ENCODE results near the gene FOXI1.
"Not testable (repeated sequence)": the region's sequence is repeated elsewhere in the genome, so short reads cannot be mapped to it uniquely, and the experiment has no call there.

The FOXI1 gene

GRCh38 chr5:170126061-170126460, 20.4 kb downstream of the FOXI1 start:
- DNase-seq (ENCODE audit: low read depth, low spot score): no peak

GRCh38 chr5:170126626-170127025, 20.9 kb downstream of the FOXI1 start:
- no peak for DNase-seq (ENCODE audit: low read depth, low spot score)

- DNase-seq (ENCODE audit: low read depth, low spot score): no peak
These were observed 25.5 kb downstream of the FOXI1 start for GRCh38 chr5:170131235-170131634.

GRCh38 chr5:170132269-170132975, 26.7 kb downstream of the FOXI1 start:
- DNase-seq (ENCODE audit: low read depth, low spot score): no peak

GRCh38 chr5:170132976-170133448, 27.3 kb downstream of the FOXI1 start:
- DNase-seq (ENCODE audit: low read depth, low spot score): no peak

GRCh38 chr5:170135796-170136490, 30.2 kb downstream of the FOXI1 start:
- DNase-seq (ENCODE audit: low read depth, low spot score): no peak

GRCh38 chr5:170136506-170136905, 30.8 kb downstream of the FOXI1 start:
- DNase-seq (ENCODE audit: low read depth, low spot score): no peak

GRCh38 chr5:170137694-170138214, 32.1 kb downstream of the FOXI1 start:
- DNase-seq (ENCODE audit: low read depth, low spot score): no peak

GRCh38 chr5:170138273-170138672, 32.6 kb downstream of the FOXI1 start:
- DNase-seq (ENCODE audit: low read depth, low spot score): no peak

GRCh38 chr5:170139786-170140335, 34.2 kb downstream of the FOXI1 start:
- DNase-seq (ENCODE audit: low read depth, low spot score): no peak

GRCh38 chr5:170141196-170141595, 35.5 kb downstream of the FOXI1 start:
- DNase-seq (ENCODE audit: low read depth, low spot score): not testable (repeated sequence)

- no peak for DNase-seq (ENCODE audit: low read depth, low spot score)
These were observed 35.9 kb downstream of the FOXI1 start for GRCh38 chr5:170141636-170142035.

- no peak for DNase-seq (ENCODE audit: low read depth, low spot score)
These were observed 36.5 kb downstream of the FOXI1 start for GRCh38 chr5:170142196-170142595.

- DNase-seq (ENCODE audit: low read depth, low spot score): no peak
These were observed 37.4 kb downstream of the FOXI1 start for GRCh38 chr5:170143091-170143490.

GRCh38 chr5:170143710-170144109, 38.0 kb downstream of the FOXI1 start:
- DNase-seq (ENCODE audit: low read depth, low spot score): no peak

GRCh38 chr5:170144286-170145023, 38.8 kb downstream of the FOXI1 start:
- DNase-seq (ENCODE audit: low read depth, low spot score): no peak

- no peak for DNase-seq (ENCODE audit: low read depth, low spot score)
These were observed 39.8 kb downstream of the FOXI1 start for GRCh38 chr5:170145462-170145861.

GRCh38 chr5:170147051-170147752, 41.5 kb downstream of the FOXI1 start:
- DNase-seq (ENCODE audit: low read depth, low spot score): no peak

- no peak for DNase-seq (ENCODE audit: low read depth, low spot score)
These were observed 42.1 kb downstream of the FOXI1 start for GRCh38 chr5:170147753-170148264.

GRCh38 chr5:170148430-170149205, 42.9 kb downstream of the FOXI1 start:
- no peak for DNase-seq (ENCODE audit: low read depth, low spot score)

All from smooth muscle cell of the brain vasculature (primary cell).